Stimulated activated naive CD4-positive, alpha-beta T cell treated with Interleukin-2 at 50 U/mL for 16 hours (primary cell): ENCODE measurements around the gene NLRX1.
"Not testable (repeated sequence)": the region's sequence is repeated elsewhere in the genome, so short reads cannot be mapped to it uniquely, and the experiment has no call there.

ENCODE experiments used
- DNase-seq: peaks from one replicate; lab custom pipeline; 2025; lab: John Stamatoyannopoulos, UW

The NLRX1 gene

DNA sequence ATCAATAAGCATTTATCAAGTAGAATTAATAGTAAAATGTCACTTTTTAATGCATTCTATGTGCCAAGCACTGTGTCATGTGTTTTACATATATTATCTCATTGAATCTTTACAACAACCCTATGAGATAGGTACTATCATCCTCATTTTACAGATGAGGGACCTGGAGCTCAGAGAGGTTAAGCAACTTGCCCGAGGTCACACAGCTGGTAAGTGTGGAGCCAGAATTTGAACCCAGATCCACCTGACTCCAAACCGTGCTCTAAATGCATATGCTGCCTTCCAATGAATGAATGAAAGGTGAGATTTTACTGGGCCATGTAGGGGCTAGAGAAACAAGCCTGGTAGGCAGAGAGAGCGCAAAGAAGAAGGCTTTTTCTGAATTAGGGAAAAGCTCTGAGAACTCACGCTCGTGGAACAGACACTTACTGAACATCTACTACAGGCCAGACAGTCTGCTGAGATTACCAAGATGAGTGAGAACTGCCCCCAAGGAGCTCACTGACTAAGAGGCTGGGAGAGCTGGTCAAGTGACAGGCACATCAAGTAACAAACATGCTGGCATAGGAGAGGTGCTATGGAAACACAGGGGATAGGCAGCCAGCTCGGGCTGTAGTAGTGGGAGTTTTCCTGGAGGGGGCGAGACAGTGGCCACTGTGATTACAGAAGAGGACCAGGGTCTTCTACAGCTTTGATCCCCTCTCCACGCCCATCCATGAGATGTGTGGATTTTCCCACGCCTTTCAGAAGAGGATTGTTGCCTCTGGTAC, 15.3 kb upstream of the NLRX1 start:
- no peak for DNase-seq

GRCh38 chr11:119154178-119154577, 14.3 kb upstream of the NLRX1 start:
- DNase-seq = no peak

DNA sequence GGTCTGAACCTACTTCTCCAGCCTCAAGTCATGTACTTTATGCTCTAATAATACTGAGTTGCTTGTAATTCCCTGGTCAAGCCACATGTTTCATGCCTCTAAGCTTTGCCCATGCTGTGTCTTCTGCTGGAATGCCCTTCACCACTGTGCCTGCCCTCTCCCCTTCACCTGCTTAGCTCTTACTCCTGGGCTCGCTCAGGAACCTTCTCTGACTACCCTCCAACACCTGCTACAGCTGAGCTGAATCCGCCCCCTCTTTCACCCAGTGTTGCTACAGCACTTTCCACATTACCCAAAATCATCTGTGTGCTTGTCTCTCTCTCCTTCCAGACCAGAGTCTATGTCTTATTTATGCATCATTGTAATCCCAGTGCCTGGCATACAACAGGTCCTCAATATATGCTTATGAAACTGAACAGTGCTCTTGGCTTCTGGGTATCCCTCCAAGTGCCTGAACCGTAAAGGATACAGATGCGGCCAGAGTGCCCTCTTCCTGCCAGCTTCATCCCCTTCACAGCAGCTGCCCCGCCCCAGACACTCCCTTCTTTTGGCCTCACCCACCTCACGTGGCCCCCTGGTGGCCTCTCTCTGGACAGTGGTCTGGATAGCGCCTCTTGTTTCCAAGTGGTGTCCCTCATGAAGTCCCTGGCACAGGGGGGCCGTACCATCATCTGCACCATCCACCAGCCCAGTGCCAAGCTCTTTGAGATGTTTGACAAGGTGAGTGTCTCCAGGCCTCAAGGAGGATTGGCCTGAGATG, 12.6 kb upstream of the NLRX1 start:
- no peak for DNase-seq

DNA sequence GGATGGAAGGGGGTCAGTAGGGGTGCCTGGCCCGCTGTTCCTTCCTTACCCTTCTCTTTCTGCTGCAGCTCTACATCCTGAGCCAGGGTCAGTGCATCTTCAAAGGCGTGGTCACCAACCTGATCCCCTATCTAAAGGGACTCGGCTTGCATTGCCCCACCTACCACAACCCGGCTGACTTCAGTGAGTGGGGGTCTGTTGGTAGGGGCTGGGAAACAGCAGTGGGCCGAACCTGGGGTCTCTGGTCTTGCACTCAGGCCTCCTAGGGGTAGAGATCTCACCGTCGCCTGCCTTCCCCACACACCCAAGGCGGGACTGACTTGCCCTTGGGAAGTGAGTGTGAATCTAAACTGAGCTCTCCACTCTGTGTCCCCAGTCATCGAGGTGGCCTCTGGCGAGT, 12.0 kb upstream of the NLRX1 start:
- no peak for DNase-seq

- DNase-seq = no peak
These were observed 11.5 kb upstream of the NLRX1 start for GRCh38 chr11:119157063-119157462.

- DNase-seq = no peak
These were observed 10.1 kb upstream of the NLRX1 start for GRCh38 chr11:119158467-119158866.

GRCh38 chr11:119160151-119160550, 8.4 kb upstream of the NLRX1 start:
- DNase-seq = no peak

DNA sequence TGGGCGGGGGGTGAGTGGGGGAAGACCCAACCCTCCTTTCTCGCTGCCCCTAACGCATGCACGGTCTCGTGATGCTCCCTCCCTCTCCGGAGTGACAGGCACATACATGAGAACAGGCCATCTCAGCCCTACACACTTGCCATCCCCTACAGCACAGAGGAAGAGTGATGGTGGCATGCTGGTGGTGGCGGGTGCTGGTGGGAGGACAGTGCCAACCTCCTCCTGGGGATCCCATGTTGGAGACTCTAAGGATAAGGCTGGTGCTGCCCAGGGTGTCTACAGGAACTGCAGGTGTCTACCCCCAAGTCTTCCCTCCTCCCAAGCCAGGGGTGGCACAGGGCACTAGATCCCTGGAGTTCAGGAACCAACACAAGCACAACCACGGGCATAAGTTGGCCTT, 6.7 kb upstream of the NLRX1 start:
- no peak for DNase-seq

GRCh38 chr11:119166368-119167076, 2.0 kb upstream of the NLRX1 start:
- no peak for DNase-seq

GRCh38 chr11:119167077-119167458, 1.5 kb upstream of the NLRX1 start:
- not testable (repeated sequence) for DNase-seq

DNA sequence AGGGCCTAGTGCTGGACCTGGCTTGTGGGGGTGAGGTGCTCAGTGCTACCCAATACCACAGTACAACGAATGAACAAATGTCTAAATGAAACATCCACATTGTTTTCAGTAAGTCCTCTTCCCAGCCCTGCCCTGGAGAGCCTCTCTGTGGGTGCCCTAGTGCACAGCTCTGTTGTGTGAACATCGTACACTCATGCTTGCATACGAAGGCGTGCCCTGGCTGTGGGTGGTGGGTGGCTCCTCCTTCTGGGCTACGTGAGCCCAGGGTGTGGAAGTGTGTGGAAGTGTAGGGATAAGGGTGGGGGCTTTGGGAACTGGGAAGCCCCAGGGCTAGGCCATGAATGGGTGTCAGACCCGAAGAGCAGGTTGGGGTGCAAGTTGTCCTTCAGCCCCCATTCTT, 592 bp upstream of the NLRX1 start:
- DNase-seq = no peak

- peak; percentile 31 for DNase-seq
These were observed 776 bp downstream of the NLRX1 start for GRCh38 chr11:119169282-119169719.

DNA sequence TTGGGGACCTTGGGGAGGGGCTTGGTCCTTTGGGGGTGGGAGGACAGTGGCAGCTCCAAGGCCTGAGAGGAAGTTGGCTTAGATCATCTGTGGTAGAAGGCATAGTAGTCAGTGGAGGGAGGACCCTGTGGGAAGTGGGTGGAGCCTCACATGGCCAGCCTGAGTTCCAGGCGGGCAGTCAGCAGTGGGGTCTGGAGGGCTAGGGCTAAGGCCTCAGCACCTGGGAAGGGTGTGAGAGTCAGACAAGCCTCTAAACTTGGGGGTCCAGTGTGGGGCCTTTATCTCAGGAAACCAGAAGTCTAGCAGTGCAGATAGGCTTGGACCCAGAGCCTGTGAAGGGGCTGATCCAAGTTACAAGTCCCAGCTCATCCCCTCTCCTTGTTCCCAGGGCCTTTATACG, 4.0 kb downstream of the NLRX1 start:
- DNase-seq = no peak

DNA sequence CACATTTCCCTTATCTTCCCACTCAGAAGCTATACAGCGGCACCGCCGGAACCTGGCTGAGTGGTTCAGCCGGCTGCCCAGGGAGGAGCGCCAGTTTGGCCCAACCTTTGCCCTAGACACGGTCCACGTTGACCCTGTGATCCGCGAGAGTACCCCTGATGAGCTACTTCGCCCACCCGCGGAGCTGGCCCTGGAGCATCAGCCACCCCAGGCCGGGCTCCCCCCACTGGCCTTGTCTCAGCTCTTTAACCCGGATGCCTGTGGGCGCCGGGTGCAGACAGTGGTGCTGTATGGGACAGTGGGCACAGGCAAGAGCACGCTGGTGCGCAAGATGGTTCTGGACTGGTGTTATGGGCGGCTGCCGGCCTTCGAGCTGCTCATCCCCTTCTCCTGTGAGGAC, 4.9 kb downstream of the NLRX1 start:
- no peak for DNase-seq

GRCh38 chr11:119175493-119176077, 7.1 kb downstream of the NLRX1 start:
- no peak for DNase-seq

GRCh38 chr11:119178166-119178680, 9.7 kb downstream of the NLRX1 start:
- no peak for DNase-seq

GRCh38 chr11:119179342-119179741, 10.8 kb downstream of the NLRX1 start:
- DNase-seq = no peak

DNA sequence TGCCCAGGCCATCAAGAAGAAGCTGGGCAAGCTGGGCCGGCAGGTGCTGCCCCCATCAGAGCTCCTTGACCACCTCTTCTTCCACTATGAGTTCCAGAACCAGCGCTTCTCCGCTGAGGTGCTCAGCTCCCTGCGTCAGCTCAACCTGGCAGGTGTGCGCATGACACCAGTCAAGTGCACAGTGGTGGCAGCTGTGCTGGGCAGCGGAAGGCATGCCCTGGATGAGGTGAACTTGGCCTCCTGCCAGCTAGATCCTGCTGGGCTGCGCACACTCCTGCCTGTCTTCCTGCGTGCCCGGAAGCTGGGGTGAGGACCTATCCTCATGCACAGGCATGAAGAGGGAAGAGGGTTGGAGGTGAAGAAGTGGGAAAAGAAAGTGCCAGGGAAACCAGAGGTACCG, 11.5 kb downstream of the NLRX1 start:
- DNase-seq = no peak

GRCh38 chr11:119180729-119181676, 12.5 kb downstream of the NLRX1 start:
- no peak for DNase-seq

DNA sequence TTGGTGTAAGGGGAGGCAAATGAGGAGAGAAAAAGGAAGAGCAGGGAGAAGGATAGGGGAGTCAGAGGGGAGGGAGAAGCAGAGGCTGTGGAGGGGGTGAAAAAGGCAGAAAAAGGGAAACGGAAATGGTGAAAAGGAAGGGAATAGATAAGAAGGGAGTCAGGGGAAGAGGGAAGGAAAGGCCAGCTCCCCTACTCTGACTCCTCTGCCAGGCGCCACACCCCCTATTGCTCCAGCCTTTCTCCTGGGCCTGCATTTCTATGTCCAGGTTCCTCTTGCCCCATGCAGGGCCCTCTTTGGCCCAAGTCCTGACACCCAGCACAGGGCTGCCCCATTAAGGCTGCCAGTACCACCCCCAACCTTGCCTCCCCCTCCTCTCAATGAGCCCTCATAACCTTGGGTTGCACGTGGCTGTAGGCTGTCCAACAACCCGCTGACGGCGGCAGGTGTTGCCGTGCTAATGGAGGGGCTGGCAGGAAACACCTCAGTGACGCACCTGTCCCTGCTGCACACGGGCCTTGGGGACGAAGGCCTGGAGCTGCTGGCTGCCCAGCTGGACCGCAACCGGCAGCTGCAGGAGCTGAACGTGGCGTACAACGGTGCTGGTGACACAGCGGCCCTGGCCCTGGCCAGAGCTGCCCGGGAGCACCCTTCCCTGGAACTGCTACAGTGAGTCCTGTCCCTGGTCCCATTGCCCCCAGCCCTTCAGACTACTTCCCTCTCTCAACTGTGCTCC, 13.3 kb downstream of the NLRX1 start:
- DNase-seq = no peak
